Testis (tissue), 2 donors: ENCODE measurements around the gene FGF3.

ENCODE experiments used
- CTCF ChIP-seq, 3 experiments: fragments of 450-650 bp in 2 of 3; fragments of 200-600 bp in 1 of 3; sonication (generic) in 1 of 3; IDR thresholded peaks; one replicate each; pipeline ENCODE4 v1.5.1; 2016 to 2019; ENCODE audit warnings: antibody characterized with exemption in 3 of 3, mild to moderate bottlenecking in 2 of 3, moderate library complexity in 1 of 3
- POLR2A ChIP-seq: fragments of 450-650 bp; IDR thresholded peaks from one replicate; pipeline ENCODE4 v1.6.1; 2017; ENCODE audit warnings: antibody characterized with exemption, mild to moderate bottlenecking, moderate library complexity

GRCh38 chr11:69862331-69862771 lies 43.1 kb upstream of the FGF3 start:
- TF ChIP-seq POLR2A, result no peak
- TF ChIP-seq CTCF (IDR thresholded peaks at IDR 0.05), result no peak
